ACHN (cell line): ENCODE results near the gene GUCA1A.
A peak's percentile ranks its signal among the peaks of the same experiment; 100 is the strongest.
"Not testable (repeated sequence)": the region's sequence is repeated elsewhere in the genome, so short reads cannot be mapped to it uniquely, and the experiment has no call there.

Experiments used
- DNase-seq: peaks from one replicate; pipeline ENCODE4 v3.0.0-alpha.2; 2015
- in situ Hi-C: cut with HindIII; loops from 2 replicates; pipeline ENCODE4 v1.10.0; 2017; ENCODE audit warnings: low sequenced_read_pairs, low pct_ligation_motif_present, low pct_unique_long_range_greater_than_20kb

The GUCA1A gene

DNA sequence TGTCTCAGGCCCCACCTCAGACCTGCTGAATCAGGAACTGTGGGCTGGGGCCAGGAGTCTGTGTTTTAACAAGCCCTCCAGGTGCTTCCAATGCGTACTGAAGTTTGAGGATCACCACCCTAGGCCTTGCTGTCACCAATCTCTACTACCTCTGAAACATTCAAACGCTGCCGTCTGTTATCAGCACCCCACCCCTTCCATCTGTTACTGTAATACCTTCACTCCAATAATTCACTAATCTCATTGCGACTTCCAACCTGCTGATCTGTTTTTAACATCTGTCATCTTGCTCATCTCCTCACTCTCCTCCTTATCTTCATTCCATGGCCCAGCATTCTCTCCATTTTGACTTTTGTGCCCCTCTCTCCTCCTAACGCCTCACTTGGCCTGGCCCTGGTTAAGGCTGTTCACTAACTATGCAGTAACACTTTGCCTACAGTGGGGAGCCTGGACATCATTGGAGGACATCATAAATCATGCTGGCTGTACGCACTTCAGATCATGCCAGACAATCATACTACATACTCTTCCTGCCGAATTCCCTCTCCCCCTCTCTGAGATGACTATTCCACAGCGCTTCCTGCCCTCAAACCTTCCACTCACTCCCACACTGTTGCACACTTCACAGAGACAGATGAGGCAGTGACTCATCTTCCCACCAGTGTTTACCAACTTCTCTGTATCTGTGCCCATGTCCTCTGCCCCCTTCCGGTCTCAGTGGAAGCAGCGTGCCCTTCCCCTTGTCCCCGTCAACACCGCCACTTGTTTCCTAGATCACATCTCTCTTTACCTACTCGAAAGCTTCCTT lies 24.6 kb downstream of the GUCA1A start:
- in situ Hi-C loops, result no loop called here
- no peak for DNase-seq

DNA sequence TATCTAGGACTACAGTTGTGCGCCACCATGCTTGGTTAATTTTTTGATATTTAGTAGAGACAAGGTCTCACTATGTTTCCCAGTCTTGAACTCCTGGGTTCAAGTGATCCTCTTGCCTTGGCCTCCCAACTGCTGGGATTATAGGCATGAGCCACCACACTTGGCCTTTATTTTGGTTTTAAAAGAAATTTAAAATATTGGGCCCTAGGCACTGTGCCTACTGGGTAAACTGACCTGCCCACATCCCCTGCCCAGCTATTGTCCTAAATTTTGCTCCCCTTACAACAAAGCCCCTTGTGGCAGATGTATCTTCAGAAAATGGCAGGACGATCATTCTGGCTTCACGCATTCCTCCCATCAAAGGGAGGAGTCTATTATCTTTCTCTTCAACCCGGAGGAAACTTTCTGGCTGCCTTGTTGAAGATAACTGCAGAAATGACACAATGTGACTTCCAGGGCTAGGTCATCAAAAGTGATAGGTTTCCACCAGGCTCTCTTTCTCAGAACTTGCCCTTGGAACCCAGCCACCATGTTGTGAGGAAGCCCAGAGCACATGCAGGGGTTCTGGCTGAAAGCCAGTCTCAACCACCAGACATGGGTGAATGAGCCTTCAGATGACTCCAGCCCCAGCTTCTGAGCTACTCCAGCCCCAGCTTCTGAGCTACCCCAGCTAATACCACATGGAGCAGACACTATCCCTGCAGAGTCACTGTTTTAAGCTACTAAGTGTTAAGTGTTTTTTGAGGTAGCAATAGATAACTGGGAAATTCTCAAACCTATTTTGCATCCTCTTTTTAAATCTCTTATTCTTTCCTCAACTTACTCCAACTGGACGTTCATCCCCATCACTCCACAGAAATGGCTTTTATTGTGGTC lies 26.2 kb downstream of the GUCA1A start:
- in situ Hi-C loops, result no loop called here

DNA sequence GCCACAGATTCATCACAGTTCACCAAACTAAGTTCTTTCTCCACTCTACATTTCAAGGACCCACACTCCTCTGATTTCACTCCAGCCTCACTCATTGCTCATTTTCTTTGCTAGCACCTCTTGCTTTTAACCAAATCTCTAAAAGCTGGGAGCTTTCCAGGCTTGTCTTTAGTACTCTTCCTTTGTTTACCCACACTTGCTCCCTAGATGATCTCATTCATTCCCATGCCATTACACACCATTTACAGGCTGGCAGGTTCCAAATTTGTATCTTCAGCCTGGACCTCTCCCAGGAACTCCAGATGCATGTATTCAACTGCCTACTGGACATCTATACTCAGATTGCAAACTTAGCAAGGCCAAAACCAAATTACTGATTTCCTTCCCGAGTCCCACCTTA lies 26.9 kb downstream of the GUCA1A start:
- in situ Hi-C loops, result no loop called here
- peak; percentile 73 for DNase-seq

More for the DNA sequence above, 26.2 kb downstream of the GUCA1A start:
- DNase-seq, result peak; percentile 93

DNA sequence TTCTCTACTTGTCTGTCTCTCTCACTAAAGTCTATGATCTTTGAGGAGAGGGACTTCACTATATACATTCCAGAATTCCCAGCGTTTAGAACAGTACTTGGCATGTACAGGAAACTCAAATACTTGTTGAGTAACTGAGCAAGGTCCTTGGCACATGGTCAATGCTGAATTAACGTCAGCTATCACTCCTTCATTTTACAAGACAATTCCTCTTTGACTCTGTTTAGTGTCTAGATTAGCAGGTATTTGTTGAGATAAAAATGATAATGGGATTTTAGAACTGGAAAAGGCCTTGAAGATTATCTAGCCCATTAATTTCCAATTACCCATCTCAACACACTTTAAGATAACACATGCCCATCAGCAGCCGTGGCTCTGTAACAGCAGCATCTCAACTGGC lies 28.2 kb downstream of the GUCA1A start:
- no peak for DNase-seq
- in situ Hi-C loops, result no loop called here

DNA sequence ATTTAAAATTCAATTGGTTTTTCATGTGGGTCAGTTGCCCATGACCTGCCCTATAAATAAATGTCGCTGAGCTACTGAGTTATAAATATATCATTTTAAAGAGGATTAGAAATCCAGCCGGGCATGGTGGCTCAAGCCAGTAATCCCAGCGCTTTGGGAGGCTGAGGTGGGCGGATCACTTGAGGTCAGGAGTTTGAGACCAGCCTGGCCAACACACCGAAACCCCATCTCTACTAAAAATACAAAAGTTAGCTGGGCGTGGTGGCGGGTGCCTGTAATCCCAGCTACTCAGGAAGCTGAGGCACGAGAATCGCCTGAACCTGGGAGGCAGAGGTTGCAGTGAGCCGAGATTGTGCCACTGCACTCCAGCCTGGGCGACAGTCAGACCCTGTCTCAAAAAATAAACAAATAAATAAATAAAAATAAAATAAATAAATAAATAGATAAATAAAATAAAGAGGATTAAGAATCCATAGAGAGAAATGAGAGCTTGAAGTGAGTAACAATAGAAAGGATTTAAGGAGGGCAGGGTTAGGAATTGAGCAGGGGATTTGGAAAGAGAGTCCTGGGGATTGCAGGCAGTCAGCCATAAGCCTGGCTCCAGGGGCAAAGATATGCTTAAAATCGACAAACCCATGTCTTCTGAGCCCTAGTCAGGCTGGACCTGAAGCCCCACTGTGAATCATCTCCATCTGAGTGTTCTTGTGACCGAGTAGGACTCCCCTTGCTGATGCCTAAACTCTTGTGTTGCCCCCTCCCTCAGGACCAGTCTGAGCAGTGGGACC lies 29.2 kb downstream of the GUCA1A start:
- in situ Hi-C loops, DNase-seq: not testable (repeated sequence)

DNA sequence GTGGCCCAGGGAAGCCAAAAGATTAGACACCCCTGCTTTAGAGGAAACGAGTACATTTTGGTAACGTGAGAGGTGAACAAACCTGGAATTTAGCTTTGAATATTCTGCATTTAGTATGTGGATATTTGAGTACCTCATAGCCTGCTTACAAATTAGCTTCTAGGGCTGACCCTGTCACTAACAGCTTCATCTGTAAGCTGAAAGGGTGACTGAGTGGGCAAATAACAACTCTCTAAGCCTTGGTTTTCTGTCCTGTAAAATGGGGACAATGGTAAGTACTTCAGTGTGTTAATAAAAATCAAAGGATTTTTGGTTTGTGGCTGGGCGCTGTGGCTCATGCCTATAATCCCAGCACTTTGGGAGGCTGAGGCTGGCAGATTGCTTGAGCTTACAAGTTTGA lies 30.0 kb downstream of the GUCA1A start:
- no peak for DNase-seq
- in situ Hi-C loops, result no loop called here

DNA sequence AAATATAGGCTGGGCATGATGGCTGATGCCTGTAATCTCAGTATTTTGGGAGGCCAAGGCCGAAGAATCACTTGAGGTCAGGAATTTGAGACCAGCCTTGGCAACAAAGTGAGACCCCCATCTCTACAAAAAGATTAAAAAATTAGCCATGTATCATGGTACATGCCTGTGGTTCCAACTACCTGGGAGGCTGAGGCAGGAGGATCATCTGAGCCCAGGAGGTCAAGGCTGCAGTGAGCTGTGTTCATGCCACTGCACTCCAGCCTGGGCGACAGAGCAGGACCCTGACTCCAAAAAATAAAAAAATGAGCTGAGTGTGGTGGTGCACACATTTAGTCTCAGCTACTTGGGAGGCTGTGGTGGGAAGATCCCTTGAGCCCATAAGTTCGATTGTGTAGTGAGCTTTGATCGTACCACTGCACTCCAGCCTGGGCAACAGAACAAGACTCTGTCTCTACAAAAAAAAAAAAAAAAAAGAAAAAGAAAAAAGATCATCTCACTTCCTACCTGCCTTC lies 31.7 kb downstream of the GUCA1A start:
- in situ Hi-C loops, result no loop called here
- DNase-seq, result no peak

DNA sequence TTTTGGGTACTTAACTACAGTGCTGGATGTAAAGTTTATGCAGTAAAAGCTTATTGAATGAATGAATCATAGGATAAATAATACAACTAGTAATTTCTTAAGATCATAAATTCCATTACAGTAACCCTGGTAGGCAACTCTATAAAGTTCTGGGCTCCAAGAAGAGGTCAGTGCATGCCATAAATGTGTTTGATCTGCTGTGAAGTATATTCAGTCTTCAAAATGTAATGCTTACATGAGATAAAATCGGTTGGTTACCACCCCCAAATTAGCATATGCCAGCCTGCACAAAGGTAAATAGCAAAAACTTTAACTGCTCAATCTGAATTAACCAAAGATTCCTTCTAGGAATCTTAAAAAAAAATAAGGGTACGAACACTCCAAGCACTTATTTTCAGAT lies 34.4 kb downstream of the GUCA1A start:
- DNase-seq, result not testable (repeated sequence)

DNA sequence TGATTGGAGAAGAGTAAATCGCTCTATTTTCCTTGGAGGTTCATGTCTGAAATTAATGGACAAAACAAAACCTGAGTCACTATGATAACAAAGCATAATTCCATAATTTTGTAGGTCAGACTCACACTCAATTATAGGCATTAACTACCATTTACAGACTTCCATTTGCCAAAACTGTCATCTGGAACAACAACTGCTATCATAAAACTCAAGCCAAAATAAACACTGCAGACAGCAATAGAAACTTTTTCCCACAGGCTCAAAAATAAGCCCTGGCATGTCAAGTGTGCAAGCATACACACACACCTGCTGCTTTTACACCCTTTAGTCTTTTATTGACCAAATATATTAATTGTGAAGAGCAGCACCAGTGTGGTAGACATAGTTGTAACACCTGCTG lies 37.4 kb downstream of the GUCA1A start:
- in situ Hi-C loops, result no loop called here
- no peak for DNase-seq

More for the DNA sequence above, 34.4 kb downstream of the GUCA1A start:
- in situ Hi-C loops, result not testable (repeated sequence)

DNA sequence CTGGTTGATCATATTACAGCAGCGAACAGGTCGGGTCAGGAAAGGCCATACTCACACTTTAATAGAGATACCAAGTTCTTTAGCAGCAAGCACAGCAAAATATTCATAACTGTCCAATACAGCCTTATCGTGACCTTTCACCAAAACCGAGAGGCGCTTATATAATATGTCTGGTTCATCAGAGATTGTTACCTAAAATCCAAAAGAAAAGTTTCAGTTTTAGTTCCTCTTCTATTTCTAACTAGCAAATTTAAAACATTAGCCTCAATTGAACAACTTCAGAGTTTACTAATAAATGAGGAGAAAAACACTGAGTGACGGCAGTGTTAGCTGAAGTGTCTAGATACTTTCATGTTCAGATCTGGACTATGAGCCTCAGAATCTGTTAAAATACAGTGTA lies 38.6 kb downstream of the GUCA1A start:
- no peak for DNase-seq
- in situ Hi-C loops, result no loop called here

DNA sequence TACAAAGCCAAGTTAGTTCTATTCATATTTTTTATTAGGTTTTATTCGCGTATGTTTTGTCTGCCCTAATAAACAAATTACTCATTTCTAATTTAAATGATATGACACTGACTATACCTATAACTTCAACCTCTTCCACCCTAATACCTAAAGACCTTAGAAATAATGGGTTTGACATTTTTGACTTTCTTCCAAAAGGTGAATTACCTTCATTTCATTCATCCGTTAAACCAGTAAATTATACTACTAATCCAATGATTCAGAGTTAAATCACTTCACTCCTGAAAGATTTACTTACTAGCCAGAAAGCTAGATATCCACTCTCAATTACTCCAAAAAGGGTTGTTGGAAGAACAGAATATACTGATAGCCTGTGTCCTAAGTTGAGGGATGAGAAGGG lies 39.3 kb downstream of the GUCA1A start:
- in situ Hi-C loops, result no loop called here

DNA sequence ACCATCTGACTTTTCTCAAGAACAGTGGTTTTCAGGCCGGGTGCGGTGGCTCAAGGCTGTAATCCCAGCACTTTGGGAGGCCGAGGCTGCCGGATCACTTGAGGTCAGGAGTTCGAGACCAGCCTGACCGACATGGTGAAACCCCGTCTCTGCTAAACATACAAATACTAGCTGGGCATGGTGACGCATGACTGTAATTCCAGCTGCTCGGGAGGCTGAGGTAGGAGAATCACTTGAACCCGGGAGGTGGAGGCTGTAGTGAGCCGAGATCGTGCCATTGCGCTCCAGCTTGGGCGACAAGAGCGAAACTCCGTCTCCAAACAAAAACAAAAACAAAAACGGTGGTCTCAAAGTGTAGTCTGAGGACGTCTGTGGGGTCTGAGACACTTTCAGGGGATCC lies 43.3 kb downstream of the GUCA1A start:
- in situ Hi-C loops, DNase-seq: not testable (repeated sequence)

More for the DNA sequence above, 39.3 kb downstream of the GUCA1A start:
- no peak for DNase-seq

DNA sequence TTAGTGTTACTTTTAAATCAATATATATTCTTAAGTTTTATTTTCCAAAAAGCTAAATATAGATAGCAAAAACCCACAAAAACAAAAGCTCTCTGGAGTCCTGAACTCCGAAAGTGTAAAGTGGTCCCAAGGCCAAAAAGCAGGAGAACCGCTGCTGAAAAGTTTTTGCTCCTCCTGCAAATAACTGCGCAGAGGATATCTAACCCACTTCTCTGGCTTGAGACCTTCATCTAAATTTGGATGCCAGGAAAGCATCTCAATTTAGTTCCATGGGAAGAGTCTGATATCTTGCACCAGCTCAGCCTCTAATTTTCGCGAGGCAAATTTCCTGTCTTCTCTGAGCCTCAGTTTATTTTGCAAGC lies 44.0 kb downstream of the GUCA1A start:
- no peak for DNase-seq
- in situ Hi-C loops, result no loop called here

DNA sequence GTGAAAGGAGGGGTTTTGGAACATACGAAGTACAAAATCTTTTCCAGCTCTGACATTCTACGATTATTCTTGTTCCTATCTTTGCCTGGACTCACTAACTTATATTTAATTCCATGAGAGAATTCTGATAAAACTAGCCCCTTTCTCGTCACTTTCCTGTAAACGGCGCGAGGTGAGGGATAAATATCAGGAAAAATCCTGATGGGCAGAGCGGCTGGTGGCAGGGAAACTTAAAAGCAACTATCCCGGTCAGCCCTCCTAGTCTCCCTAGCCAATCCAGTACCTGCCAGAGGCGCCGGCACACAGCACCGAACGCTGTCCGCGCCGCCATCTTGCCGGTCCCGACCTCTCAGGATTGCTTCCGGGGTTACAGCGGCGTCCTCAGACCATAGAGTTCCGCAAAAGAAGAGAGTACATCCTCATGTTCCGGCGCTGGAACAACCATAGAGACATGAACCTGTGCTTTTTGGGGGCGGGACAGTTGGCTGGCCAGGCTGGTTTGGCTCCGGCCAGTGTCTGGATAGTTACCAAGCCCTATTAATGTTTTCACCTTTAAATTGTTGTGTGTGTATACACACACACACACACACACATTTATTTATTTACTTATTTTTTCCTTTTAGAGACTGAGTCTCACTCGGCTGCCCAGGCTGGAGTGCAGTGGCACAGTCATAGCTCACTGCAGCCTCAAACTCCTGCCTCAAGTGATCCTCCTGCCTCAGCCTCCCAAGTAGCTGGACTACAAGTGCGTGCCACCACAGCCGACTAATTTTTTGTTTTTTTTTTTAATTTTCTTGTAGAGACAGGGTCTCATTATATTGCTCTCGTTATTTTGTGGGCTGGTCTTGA lies 44.6 kb downstream of the GUCA1A start, which contains the start of gene MRPS10:
Gene MRPS10, minus strand, starts transcription at position 343 of the 849 bp plus-strand sequence. Its CDS starts 12 bp downstream, at position 331.
- peak; percentile 94 for DNase-seq
- in situ Hi-C loops, result no loop called here

DNA sequence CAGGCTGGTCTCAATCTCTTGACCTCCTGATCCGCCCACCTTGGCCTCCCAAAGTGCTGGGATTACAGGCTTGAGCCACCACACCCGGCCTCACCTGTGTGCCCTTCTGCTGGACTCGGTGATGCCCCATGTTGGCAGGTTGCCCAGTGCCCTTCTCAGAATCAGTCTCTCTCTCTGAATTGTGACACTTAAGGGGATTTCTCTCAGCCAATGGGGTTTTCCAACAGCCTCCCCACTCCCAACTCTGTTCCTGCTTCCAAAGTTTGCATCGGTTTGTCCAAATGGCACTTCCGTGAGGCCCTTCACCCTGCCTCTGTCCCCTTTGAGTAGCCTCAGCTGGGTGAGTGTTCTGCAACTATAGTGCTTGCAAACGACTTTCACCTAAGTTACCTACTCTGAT lies 47.6 kb downstream of the GUCA1A start:
- DNase-seq, result no peak
- in situ Hi-C loops, result no loop called here

DNA sequence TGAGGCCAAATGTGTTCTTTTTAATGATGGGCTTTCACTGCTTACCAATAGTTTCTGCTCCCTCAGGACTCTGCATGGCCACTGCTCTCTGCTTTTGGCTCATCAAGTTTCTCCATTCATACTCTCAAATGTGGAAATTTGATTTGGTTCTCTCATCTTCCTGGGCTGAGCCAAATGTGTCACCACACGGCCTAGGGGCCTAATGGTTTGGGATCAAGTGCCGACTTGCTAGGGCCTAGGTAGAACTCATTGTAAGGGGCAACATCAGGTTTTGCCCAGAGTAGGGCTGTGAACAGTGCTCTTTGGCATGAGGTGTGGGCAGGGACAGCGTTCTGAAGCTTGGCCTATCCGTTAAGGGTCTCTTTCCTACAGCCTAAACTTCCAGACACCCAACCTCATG lies 48.4 kb downstream of the GUCA1A start:
- DNase-seq, result no peak
- in situ Hi-C loops, result no loop called here

DNA sequence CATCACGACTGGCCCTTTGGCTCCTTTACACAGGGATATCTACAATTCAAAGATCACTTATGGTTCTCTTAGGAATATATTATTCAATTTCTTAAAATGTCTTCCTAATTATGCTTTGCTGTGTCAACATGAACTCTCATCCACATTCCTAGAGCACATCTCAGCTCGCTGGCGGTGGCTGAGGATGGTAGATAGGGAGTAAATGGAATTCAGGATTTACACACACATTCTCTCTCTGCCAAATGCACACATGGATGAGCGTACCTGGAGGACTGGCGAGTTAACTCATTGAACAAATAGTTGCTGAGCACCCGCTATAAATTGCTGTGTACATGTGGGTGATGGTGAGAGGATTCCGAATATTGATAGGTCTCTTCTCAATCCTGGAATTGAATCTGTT lies 49.3 kb downstream of the GUCA1A start:
- in situ Hi-C loops, result no loop called here
- no peak for DNase-seq
